GM19351 (cell line): ENCODE data around the gene RUNX2.

Experiments
- ATAC-seq: cut with Tn5 transposase; IDR thresholded peaks from one replicate; pipeline ENCODE4 v1.9.1; 2021; ENCODE audit warnings: mild to moderate bottlenecking, moderate library complexity; ENCODE audit not compliant: unreplicated experiment

RUNX2 gene

GRCh38 chr6:45688180-45688579 lies 360.1 kb downstream of the RUNX2 start:
- no peak for ATAC-seq

GRCh38 chr6:45689926-45690615 lies 361.9 kb downstream of the RUNX2 start:
- no peak for ATAC-seq

- no peak for ATAC-seq
Measured at GRCh38 chr6:45690846-45691245, 362.7 kb downstream of the RUNX2 start.

GRCh38 chr6:45691426-45691825 lies 363.3 kb downstream of the RUNX2 start:
- ATAC-seq: no peak

- no peak for ATAC-seq
Measured at GRCh38 chr6:45692021-45692420, 363.9 kb downstream of the RUNX2 start.

GRCh38 chr6:45696738-45697137 lies 368.6 kb downstream of the RUNX2 start:
- no peak for ATAC-seq

- ATAC-seq: peak; percentile 86
Measured at GRCh38 chr6:45697605-45698004, 369.5 kb downstream of the RUNX2 start.

GRCh38 chr6:45698046-45698445 lies 369.9 kb downstream of the RUNX2 start:
- ATAC-seq: no peak

GRCh38 chr6:45699663-45700062 lies 371.5 kb downstream of the RUNX2 start:
- no peak for ATAC-seq

- no peak for ATAC-seq
Measured at GRCh38 chr6:45702849-45703739, 375.0 kb downstream of the RUNX2 start.

- no peak for ATAC-seq
Measured at GRCh38 chr6:45704056-45704800, 376.1 kb downstream of the RUNX2 start.

- ATAC-seq: no peak
Measured at GRCh38 chr6:45705137-45705855, 377.2 kb downstream of the RUNX2 start.

GRCh38 chr6:45706319-45706718 lies 378.2 kb downstream of the RUNX2 start:
- peak; percentile 39 for ATAC-seq

- no peak for ATAC-seq
Measured at GRCh38 chr6:45707176-45707575, 379.0 kb downstream of the RUNX2 start.

- peak; percentile 76 for ATAC-seq
Measured at GRCh38 chr6:45709781-45710220, 381.7 kb downstream of the RUNX2 start.

GRCh38 chr6:45710304-45710821 lies 382.2 kb downstream of the RUNX2 start:
- peak; percentile 66 for ATAC-seq

- no peak for ATAC-seq
Measured at GRCh38 chr6:45712076-45712475, 383.9 kb downstream of the RUNX2 start.

- ATAC-seq: no peak
Measured at GRCh38 chr6:45712786-45713185, 384.7 kb downstream of the RUNX2 start.
